OCI-M2 (cell line): ENCODE results near the gene GRK4.

ENCODE experiments used
- DNase-seq: peaks from one replicate; lab custom pipeline; 2025; ENCODE audit not compliant: unreplicated experiment; lab: John Stamatoyannopoulos, UW

Gene GRK4

DNA sequence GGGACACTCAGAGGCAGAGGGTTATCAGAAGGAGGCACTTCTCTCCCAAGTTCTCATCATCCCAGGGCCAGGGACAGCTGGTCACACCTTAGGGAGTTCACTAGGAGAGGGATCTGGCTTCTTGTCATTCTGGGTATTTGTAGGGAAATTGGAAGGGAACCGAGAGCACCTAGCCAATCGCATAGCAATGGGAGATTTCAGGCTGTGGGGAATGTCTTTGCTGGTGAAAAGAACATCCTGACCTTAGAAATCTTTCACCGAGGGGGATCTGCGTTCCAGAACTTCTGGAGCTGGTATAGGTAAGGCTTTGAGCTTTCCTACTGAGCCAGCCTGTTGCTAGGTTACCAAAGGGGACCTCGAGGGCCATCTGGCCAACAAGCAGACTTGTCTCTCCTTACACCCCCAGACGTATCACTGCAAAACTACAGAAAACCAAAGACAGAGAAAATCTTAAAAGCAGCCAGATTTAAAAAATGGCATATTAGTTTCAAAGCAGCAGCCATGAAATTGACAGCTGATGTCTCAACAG lies 104.2 kb downstream of the GRK4 start:
- no peak for DNase-seq

DNA sequence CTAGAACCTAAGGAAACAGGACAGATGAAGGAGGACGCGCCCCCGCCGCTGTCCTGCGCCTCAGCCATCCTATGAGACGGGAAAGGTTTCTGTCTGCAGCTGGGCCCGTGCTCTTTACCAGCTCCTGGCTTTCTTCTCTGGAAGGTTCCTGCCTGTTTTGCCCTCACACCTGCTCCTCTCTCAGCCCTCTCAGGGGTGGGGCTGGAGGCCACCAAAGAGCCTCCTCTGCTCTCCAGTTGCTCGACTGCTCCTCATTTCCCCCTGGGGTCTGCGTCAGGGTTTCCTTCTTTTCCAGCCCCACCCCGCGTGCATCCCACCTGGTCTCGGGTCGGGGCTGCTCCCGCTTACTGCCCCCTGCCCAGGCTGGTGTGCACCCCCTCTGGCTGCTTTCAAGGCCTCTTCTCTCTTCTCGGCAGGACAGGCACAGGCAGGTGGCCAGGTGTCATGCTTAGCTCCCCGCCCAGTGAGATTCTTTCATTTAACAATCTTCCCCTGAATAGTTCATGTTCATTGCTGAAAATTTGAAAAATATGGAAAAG lies 106.4 kb downstream of the GRK4 start:
- DNase-seq, result no peak

DNA sequence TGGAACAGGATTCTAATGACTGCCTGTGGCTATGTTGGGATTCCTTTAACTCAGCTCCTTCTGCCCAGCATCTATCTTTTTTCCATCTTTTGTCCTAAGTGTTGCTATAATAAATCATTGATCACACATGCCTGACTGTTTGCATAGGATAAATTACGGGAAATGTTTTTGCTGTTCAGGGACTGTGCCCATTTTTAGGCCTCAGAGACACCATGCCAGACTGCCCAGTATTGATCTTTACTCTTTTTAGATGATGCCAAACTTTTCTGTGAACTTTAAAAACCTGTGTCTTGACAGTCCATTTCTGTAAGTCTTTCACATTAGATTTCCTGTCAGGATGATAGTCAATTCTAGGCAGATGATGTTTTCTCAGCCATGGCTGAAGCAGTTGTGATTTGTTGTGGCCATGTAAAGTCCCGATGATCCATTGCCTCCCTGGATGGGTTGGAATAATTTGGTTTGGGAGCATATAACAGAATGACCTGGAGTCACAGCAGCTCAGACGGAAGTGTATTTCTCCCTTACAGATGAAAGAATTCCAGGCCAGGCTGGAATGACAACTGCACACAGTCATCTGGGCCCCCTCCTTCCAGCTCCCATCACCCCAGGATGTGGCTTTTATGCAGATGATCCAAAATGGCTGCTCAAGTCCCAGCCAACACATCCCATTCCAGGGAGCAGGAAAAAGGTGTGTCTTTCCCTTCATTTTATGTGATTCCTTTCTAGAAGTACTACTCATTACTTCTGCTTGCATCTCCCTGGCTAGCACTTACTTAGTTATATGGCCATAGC lies 107.5 kb downstream of the GRK4 start:
- DNase-seq, result no peak

DNA sequence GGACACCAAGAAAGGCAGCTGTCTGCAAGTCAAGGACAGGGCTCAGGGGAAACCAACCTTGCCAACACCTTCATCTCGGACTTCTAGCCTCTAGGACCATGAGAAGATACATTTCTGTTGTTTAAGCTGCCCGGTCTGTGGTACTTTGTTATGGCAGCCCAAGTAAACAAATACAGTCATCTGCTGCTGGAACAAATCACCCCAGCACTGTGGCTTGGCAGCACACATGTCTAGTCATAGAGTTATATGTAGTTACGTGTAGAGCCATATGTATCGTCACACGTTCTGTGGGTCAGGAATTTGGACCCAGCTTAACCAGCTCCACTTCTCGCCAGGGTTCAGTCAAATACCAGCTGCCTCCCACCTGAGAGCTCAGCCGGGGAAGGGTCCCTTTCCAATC lies 108.4 kb downstream of the GRK4 start:
- no peak for DNase-seq

DNA sequence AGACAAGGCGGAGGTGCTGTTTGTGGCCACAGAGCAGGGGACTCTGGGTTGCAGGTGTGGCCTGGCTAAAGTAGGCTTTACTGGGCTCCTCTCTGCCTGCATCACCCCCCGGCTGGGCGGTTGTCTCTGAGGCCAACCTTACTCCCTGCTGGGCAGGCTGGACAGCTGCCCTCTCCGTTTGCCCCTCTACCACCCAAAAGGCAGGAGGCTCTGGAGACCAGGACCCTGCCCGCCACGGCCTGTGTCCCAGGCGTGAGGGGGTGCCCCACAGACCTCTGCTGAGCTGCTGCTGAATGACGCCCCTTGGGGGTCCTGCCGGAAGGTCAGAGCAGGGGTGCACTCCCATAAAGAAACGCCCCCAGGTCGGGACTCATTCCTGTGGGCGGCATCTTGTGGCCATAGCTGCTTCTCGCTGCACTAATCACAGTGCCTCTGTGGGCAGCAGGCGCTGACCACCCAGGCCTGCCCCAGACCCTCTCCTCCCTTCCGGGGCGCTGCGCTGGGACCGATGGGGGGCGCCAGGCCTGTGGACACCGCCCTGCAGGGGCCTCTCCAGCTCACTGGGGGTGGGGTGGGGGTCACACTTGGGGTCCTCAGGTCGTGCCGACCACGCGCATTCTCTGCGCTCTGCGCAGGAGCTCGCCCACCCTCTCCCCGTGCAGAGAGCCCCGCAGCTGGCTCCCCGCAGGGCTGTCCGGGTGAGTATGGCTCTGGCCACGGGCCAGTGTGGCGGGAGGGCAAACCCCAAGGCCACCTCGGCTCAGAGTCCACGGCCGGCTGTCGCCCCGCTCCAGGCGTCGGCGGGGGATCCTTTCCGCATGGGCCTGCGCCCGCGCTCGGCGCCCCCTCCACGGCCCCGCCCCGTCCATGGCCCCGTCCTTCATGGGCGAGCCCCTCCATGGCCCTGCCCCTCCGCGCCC lies 110.0 kb downstream of the GRK4 start:
- DNase-seq, result no peak

DNA sequence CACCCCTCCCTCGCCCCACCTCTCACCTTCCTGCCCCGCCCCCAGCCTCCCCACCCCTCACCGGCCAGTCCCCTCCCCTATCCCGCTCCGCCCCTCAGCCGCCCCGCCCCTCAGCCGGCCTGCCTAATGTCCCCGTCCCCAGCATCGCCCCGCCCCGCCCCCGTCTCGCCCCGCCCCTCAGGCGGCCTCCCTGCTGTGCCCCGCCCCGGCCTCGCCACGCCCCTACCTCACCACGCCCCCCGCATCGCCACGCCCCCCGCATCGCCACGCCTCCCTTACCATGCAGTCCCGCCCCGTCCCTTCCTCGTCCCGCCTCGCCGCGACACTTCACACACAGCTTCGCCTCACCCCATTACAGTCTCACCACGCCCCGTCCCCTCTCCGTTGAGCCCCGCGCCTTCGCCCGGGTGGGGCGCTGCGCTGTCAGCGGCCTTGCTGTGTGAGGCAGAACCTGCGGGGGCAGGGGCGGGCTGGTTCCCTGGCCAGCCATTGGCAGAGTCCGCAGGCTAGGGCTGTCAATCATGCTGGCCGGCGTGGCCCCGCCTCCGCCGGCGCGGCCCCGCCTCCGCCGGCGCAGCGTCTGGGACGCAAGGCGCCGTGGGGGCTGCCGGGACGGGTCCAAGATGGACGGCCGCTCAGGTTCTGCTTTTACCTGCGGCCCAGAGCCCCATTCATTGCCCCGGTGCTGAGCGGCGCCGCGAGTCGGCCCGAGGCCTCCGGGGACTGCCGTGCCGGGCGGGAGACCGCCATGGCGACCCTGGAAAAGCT lies 110.9 kb downstream of the GRK4 start, which contains the start of the genes HTT and HTT-AS:
TSS of gene HTT (plus strand) at position 604 of the 768 bp plus-strand sequence. CDS start at position 749, 145 bp downstream.
TSS of gene HTT-AS (minus strand) at position 461 of the 768 bp plus-strand sequence.
- peak; percentile 43 for DNase-seq

DNA sequence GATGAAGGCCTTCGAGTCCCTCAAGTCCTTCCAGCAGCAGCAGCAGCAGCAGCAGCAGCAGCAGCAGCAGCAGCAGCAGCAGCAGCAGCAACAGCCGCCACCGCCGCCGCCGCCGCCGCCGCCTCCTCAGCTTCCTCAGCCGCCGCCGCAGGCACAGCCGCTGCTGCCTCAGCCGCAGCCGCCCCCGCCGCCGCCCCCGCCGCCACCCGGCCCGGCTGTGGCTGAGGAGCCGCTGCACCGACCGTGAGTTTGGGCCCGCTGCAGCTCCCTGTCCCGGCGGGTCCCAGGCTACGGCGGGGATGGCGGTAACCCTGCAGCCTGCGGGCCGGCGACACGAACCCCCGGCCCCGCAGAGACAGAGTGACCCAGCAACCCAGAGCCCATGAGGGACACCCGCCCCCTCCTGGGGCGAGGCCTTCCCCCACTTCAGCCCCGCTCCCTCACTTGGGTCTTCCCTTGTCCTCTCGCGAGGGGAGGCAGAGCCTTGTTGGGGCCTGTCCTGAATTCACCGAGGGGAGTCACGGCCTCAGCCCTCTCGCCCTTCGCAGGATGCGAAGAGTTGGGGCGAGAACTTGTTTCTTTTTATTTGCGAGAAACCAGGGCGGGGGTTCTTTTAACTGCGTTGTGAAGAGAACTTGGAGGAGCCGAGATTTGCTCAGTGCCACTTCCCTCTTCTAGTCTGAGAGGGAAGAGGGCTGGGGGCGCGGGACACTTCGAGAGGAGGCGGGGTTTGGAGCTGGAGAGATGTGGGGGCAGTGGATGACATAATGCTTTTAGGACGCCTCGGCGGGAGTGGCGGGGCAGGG lies 111.7 kb downstream of the GRK4 start:
- no peak for DNase-seq

DNA sequence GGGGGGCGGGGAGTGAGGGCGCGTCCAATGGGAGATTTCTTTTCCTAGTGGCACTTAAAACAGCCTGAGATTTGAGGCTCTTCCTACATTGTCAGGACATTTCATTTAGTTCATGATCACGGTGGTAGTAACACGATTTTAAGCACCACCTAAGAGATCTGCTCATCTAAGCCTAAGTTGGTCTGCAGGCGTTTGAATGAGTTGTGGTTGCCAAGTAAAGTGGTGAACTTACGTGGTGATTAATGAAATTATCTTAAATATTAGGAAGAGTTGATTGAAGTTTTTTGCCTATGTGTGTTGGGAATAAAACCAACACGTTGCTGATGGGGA lies 112.2 kb downstream of the GRK4 start:
- DNase-seq, result no peak

DNA sequence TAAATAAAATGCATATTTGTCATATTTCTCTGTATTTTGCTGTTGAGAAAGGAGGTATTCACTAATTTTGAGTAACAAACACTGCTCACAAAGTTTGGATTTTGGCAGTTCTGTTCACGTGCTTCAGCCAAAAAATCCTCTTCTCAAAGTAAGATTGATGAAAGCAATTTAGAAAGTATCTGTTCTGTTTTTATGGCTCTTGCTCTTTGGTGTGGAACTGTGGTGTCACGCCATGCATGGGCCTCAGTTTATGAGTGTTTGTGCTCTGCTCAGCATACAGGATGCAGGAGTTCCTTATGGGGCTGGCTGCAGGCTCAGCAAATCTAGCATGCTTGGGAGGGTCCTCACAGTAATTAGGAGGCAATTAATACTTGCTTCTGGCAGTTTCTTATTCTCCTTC lies 114.4 kb downstream of the GRK4 start:
- no peak for DNase-seq

DNA sequence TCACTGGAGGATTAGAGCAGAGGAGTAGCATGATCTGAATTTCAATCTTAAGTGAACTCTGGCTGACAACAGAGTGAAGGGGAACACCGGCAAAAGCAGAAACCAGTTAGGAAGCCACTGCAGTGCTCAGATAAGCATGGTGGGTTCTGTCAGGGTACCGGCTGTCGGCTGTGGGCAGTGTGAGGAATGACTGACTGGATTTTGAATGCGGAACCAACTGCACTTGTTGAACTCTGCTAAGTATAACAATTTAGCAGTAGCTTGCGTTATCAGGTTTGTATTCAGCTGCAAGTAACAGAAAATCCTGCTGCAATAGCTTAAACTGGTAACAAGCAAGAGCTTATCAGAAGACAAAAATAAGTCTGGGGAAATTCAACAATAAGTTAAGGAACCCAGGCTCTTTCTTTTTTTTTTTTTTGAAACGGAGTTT lies 116.3 kb downstream of the GRK4 start:
- DNase-seq, result peak; percentile 36

DNA sequence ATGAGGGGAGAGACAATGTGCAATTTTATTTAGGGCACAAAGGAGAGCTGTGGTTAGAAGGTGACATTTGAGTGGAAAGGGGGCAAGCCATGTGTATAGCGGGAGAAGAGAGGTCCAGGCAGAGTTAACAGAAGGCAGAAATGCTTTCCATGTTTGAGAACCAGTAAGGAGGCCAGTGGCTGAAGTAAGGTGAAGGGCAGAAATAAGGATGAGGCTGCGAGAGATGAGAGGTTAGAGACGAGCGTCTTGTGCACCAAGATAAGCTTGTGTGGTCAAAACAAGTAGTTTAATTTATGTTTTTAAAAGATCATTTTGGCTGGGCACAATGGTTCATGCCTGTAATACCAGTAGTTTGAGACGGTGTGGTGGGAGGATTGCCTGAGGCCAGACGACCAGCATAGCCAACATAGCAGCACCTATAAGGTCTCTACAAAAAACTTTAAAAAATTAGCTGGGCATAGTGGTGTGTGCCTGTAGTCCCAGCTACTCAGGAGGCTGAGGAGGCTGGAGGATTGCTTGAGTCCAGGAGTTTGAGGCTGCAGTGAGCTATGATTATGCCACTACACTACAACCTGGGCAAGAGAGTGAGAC lies 119.6 kb downstream of the GRK4 start:
- no peak for DNase-seq

DNA sequence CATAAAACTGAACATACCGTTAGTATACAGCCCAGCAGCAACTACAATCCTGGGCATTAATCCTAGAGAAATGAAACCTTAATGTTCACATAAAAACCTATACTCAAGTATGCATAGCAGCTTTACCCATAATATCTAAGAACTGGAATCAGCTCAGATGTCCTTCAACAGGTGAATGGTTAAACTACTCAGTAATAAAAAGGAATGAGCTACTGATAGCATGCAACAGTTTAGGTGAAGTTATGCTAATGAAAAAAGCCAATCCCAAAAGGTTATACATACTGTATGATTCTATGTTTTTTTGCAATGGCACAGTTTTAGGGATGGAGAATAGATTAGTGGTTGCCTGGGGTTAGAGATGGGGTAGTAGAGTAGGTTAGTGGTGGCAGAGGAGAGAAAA lies 120.4 kb downstream of the GRK4 start:
- no peak for DNase-seq

DNA sequence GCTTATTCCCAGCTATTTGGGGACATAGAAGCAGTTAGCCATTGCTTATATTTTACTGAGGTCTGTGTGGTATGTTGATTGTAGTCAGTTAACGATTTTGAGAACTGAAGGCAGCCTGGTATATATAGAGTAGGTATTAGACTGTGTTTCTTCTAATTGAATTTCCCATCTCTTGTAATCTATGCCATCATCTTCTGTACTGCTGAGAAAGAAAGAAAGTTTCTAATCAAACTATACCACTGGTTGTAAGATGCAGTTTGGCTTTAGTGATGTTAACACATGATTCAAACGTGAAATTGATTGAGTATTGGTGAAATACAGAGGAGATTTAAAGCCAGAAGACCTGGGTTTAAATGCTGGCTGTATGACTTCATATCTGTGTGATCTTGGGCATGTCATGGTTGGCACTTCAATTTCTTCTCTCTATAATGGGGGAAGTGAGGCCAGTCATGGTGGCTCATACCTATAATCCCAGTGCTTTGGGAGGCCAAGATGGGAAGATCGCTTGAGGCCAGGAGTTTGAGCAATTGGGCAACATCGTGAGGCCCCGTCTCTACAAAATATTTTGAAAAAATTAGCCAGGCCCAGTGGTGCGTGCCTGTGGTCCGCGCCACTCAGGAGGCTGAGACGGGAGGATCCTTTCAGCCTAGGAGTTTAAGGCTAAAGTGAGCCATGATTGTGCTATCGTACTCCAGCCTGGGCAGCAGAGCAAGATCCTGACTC lies 122.7 kb downstream of the GRK4 start:
- DNase-seq, result no peak

DNA sequence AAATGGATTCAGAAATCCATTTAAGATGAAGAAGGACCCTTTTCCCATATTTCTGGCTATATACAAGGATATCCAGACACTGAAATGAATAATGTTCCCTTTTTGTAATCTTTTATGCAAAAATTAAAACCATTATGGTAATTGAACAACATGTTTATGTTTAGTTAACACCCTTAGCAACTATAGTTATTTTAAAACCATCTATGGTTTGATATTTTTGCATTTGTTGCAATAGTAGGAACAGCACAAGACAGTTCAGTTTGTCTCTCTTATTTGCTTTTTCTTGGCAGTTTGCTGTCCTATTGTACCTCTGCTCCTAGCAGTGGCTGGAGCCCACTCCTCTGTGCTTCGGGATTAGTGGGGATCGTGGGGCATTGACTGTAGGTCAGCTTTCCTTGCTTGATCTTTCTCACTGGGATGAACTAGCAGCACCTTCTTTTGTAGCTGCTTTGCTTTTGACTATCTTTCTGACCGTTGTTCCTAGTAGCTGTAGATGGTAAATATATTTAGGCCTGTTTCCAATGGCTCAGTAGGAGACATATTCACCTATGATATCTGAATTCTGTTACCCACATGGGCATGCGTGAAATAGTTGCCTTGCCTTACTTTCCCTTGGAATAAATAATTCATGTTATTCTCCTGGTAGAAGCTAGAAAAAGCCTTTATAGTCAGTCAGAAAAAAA lies 123.9 kb downstream of the GRK4 start:
- DNase-seq, result no peak
